Measurements from ENCODE around the gene POU2F1.

- TF ChIP-seq CTCF (conservative IDR thresholded peaks at IDR 0.05; ENCODE audit: low read depth, low read length) (no peak), EZH2 (IDR thresholded peaks at IDR 0.05; ENCODE audit: borderline replicate concordance, low read depth, low read length, poor library complexity, severe bottlenecking) (no peak)
Observed at GRCh38 chr1:167258858-167259257, 38.2 kb downstream of the POU2F1 start.
